Endothelial cell of umbilical vein (primary cell): ENCODE data around the gene ZNF70.

Experiments
- CTCF ChIP-seq, 2 donors: IDR thresholded peaks; 1 replicate in 1 of 2; 2 replicates in 1 of 2; pipeline ENCODE4 v1.5.1; 2011; ENCODE audit warnings: low read length in 2 of 2, mild to moderate bottlenecking in 2 of 2, moderate library complexity in 2 of 2, control low read depth in 1 of 2, inconsistent platforms in 1 of 2, low read depth in 1 of 2; ENCODE audit not compliant: insufficient read depth in 1 of 2; ENCODE audit errors: extremely low read depth in 1 of 2
- EZH2 ChIP-seq: IDR thresholded peaks from 2 replicates; pipeline ENCODE4 v1.6.1; 2012; ENCODE audit warnings: borderline replicate concordance, low read depth, mild to moderate bottlenecking, moderate library complexity, low read length, inconsistent platforms; ENCODE audit not compliant: severe bottlenecking
- GATA2 ChIP-seq: IDR thresholded peaks from 2 replicates; pipeline ENCODE4 v1.7.0; 2011; ENCODE audit warnings: low read depth, mild to moderate bottlenecking, moderate library complexity, mixed read lengths, low read length; ENCODE audit not compliant: insufficient read length, insufficient read depth
- POLR2A ChIP-seq: IDR thresholded peaks from 2 replicates; pipeline ENCODE4 v1.6.1; 2012; ENCODE audit warnings: low read depth, mild to moderate bottlenecking, control low read depth, low read length
- POLR2AphosphoS5 ChIP-seq: IDR thresholded peaks from 2 replicates; pipeline ENCODE4 v1.6.1; 2012; ENCODE audit warnings: low read depth, mild to moderate bottlenecking, control low read depth, low read length, moderate library complexity; ENCODE audit not compliant: insufficient read depth

DNA sequence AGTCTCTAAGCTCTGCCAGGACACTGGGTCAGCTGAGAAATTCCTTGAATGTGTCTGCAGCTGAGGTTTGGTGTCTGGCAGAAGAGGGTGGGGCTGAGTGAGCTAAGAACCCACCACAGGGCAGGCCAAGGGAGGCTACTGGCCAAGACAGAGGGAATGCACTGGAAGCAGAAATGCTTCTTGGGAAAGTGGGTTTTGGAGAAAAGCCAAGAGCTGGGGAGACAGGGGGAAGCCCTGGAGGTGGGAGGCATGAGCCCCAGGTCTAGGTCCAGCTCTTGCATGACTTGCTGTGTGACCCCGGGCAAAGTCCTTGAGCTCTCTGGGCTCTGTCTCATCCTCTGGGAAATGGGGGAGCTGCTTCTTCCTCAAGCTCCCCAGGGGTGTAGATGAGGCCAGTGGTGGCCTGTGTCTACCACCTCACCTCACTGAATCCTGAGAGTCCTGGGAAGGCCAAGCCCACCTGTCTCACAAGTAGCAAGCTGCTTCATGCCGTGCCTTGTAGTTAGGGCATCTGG is 24.1 kb upstream of the ZNF70 start:
- TF ChIP-seq CTCF (IDR thresholded peaks at IDR 0.05; ENCODE audit: extremely low read depth in 1 of 2, insufficient read depth in 1 of 2, low read depth in 1 of 2, low read length in 2 of 2) (no peak), POLR2AphosphoS5 (no peak), POLR2A (no peak), EZH2 (no peak), GATA2 (no peak)
